ENCODE measurements around the gene SNHG17.
"Not testable (repeated sequence)": the region's sequence is repeated elsewhere in the genome, so short reads cannot be mapped to it uniquely, and the experiment has no call there.

SNHG17 gene

GRCh38 chr20:38447931-38448675 is 13.0 kb upstream of the SNHG17 start:
- H3K9me3 ChIP-seq (ENCODE audit: control insufficient read depth, low read length), result no peaks in the 10 kb centered on the region
- peaks cover 9% of the 10 kb centered on the region for H3K4me1 ChIP-seq (ENCODE audit: control insufficient read depth, insufficient read depth, low read length)
- H3K36me3 ChIP-seq (ENCODE audit: control insufficient read depth, insufficient read depth, low read length), result no peaks in the 10 kb centered on the region
- H3K4me3 ChIP-seq (ENCODE audit: insufficient read depth, low read depth, low read length), result no peak overlapping the region
- WGBS, 2 experiments, result 95 to 97% methylated on average over 9 to 10 of the region's 10 CpGs
- no peaks in the 10 kb centered on the region for H3K27me3 ChIP-seq (ENCODE audit: control insufficient read depth, insufficient read depth, low read length, poor library complexity, severe bottlenecking)
- H3K27ac ChIP-seq (ENCODE audit: insufficient read depth, low read depth, low read length, poor library complexity, severe bottlenecking), result no peak overlapping the region

DNA sequence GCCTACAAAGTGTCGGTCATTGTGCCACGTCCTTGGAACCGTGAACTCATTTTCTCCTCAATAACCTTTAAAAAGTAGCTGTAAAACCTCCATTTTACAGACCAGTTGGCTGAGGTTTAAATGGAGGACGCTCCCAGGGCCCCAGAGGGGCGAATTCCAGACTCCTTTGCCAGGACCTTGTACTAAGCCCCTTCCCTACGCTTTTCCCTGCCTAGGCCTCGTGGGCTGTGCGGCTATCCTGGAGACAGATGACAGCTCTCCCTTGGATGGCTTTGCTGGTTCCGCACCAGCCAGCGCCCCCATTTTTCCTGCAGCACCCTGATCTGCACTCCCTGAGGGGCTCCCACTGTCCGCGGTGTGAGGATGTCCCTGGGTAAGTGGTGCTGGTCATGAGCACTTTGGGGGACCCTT is 12.1 kb upstream of the SNHG17 start:
- peak overlapping the region; percentile 100 for H3K4me3 ChIP-seq (ENCODE audit: insufficient read depth, low read depth, low read length)
- H3K36me3 ChIP-seq (ENCODE audit: control insufficient read depth, insufficient read depth, low read length), result no peaks in the 10 kb centered on the region
- peaks cover 9% of the 10 kb centered on the region for H3K4me1 ChIP-seq (ENCODE audit: control insufficient read depth, insufficient read depth, low read length)
- H3K9me3 ChIP-seq (ENCODE audit: control insufficient read depth, low read length), result no peaks in the 10 kb centered on the region
- WGBS, 2 experiments, result 68 to 71% methylated on average over 12 of the region's 12 CpGs
- no peaks in the 10 kb centered on the region for H3K27me3 ChIP-seq (ENCODE audit: control insufficient read depth, insufficient read depth, low read length, poor library complexity, severe bottlenecking)
- no peak overlapping the region for H3K27ac ChIP-seq (ENCODE audit: insufficient read depth, low read depth, low read length, poor library complexity, severe bottlenecking)

DNA sequence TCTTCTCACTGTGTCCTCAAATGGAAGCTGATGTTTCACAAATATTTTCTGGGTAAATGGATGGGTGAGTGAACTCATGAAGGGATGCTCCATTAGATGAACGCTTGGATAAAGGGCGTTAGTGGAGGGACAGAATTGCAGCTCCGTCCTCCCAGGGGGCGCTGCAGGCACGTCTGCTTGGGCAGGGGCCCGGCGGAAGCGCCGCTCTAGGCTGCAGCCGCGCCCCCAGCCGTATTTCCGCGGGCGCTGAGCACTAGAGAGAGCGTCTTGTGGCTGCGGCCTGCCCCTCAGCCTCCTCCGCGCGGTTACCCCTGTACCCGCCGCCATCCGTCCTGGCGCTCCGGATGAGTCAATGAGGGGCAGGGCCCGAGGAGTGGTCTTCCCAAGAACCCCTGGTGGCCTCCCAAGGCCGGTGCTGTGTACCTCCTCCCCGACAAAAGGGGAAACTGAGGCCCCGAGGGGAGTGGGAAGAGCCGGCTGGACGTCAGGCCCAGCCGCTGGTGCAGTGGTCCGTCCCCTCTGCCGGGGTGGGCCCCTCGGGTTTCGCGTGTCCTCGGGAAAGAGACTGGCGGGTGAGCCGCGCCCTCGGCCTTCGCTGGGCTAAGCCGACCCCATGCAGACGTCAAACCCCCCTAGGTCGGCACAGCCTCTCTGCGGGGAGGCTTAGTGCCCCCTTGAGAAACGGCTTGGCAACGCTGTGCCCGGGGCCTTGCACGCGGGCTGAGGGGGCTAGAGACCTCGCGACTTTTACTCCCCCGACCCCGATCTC is 11.5 kb upstream of the SNHG17 start:
- Histone ChIP-seq H3K4me1 (ENCODE audit: control insufficient read depth, insufficient read depth, low read length) (peaks cover 14% of the 10 kb centered on the region), H3K27me3 (ENCODE audit: control insufficient read depth, insufficient read depth, low read length, poor library complexity, severe bottlenecking) (no peaks in the 10 kb centered on the region), H3K9me3 (ENCODE audit: control insufficient read depth, low read length) (no peaks in the 10 kb centered on the region), H3K4me3 (ENCODE audit: insufficient read depth, low read depth, low read length) (peak overlapping the region; percentile 100), H3K36me3 (ENCODE audit: control insufficient read depth, insufficient read depth, low read length) (no peaks in the 10 kb centered on the region), H3K27ac (ENCODE audit: insufficient read depth, low read depth, low read length, poor library complexity, severe bottlenecking) (peak overlapping the region; percentile 53)
- 4% methylated on average over 56 of the region's 56 CpGs for WGBS, 2 experiments

- Histone ChIP-seq H3K4me1 (ENCODE audit: control insufficient read depth, insufficient read depth, low read length) (peaks cover 15% of the 10 kb centered on the region), H3K27me3 (ENCODE audit: control insufficient read depth, insufficient read depth, low read length, poor library complexity, severe bottlenecking) (no peaks in the 10 kb centered on the region), H3K4me3 (ENCODE audit: insufficient read depth, low read depth, low read length) (peak overlapping the region; percentile 100), H3K9me3 (ENCODE audit: control insufficient read depth, low read length) (no peaks in the 10 kb centered on the region), H3K36me3 (ENCODE audit: control insufficient read depth, insufficient read depth, low read length) (no peaks in the 10 kb centered on the region), H3K27ac (ENCODE audit: insufficient read depth, low read depth, low read length, poor library complexity, severe bottlenecking) (no peak overlapping the region)
- 84 to 90% methylated on average over 6 of the region's 6 CpGs for WGBS, 2 experiments
Measured at GRCh38 chr20:38445901-38446425, 10.8 kb upstream of the SNHG17 start.

- H3K27me3 ChIP-seq (ENCODE audit: control insufficient read depth, insufficient read depth, low read length, poor library complexity, severe bottlenecking), result no peaks in the 10 kb centered on the region
- H3K36me3 ChIP-seq (ENCODE audit: control insufficient read depth, insufficient read depth, low read length), result no peaks in the 10 kb centered on the region
- no peak overlapping the region for H3K4me3 ChIP-seq (ENCODE audit: insufficient read depth, low read depth, low read length)
- no peak overlapping the region for H3K27ac ChIP-seq (ENCODE audit: insufficient read depth, low read depth, low read length, poor library complexity, severe bottlenecking)
- peaks cover 15% of the 10 kb centered on the region for H3K4me1 ChIP-seq (ENCODE audit: control insufficient read depth, insufficient read depth, low read length)
- H3K9me3 ChIP-seq (ENCODE audit: control insufficient read depth, low read length), result no peaks in the 10 kb centered on the region
- WGBS, 2 experiments, result 85 to 94% methylated on average over 2 to 3 of the region's 3 CpGs
Measured at GRCh38 chr20:38445381-38445796, 10.3 kb upstream of the SNHG17 start.

GRCh38 chr20:38441916-38442315 is 6.8 kb upstream of the SNHG17 start:
- Histone ChIP-seq H3K4me1 (ENCODE audit: control insufficient read depth, insufficient read depth, low read length) (peaks cover 6% of the 10 kb centered on the region), H3K27ac (ENCODE audit: insufficient read depth, low read depth, low read length, poor library complexity, severe bottlenecking) (peak overlapping the region; percentile 60)

GRCh38 chr20:38441110-38441509 is 6.0 kb upstream of the SNHG17 start:
- not testable (repeated sequence) for H3K4me1 ChIP-seq (ENCODE audit: control insufficient read depth, insufficient read depth, low read length); H3K36me3 ChIP-seq (ENCODE audit: control insufficient read depth, insufficient read depth, low read length); H3K27me3 ChIP-seq (ENCODE audit: control insufficient read depth, insufficient read depth, low read length, poor library complexity, severe bottlenecking); H3K4me3 ChIP-seq (ENCODE audit: insufficient read depth, low read depth, low read length); H3K27ac ChIP-seq (ENCODE audit: insufficient read depth, low read depth, low read length, poor library complexity, severe bottlenecking); H3K9me3 ChIP-seq (ENCODE audit: control insufficient read depth, low read length)
- WGBS, 2 experiments, result 97 to 99% methylated on average over 6 to 7 of the region's 8 CpGs

More at GRCh38 chr20:38441916-38442315, 6.8 kb upstream of the SNHG17 start:
- Histone ChIP-seq H3K9me3 (ENCODE audit: control insufficient read depth, low read length) (no peaks in the 10 kb centered on the region), H3K4me3 (ENCODE audit: insufficient read depth, low read depth, low read length) (no peak overlapping the region), H3K36me3 (ENCODE audit: control insufficient read depth, insufficient read depth, low read length) (no peaks in the 10 kb centered on the region), H3K27me3 (ENCODE audit: control insufficient read depth, insufficient read depth, low read length, poor library complexity, severe bottlenecking) (no peaks in the 10 kb centered on the region)
- WGBS, 2 experiments, result 54 to 56% methylated on average over 9 of the region's 9 CpGs

- Histone ChIP-seq H3K9me3 (ENCODE audit: control insufficient read depth, low read length) (no peaks in the 10 kb centered on the region), H3K27ac (ENCODE audit: insufficient read depth, low read depth, low read length, poor library complexity, severe bottlenecking) (no peak overlapping the region), H3K4me1 (ENCODE audit: control insufficient read depth, insufficient read depth, low read length) (peaks cover 19% of the 10 kb centered on the region), H3K27me3 (ENCODE audit: control insufficient read depth, insufficient read depth, low read length, poor library complexity, severe bottlenecking) (no peaks in the 10 kb centered on the region), H3K4me3 (ENCODE audit: insufficient read depth, low read depth, low read length) (no peak overlapping the region), H3K36me3 (ENCODE audit: control insufficient read depth, insufficient read depth, low read length) (peaks cover 9% of the 10 kb centered on the region)
- 89 to 90% methylated on average over 6 of the region's 6 CpGs for WGBS, 2 experiments
Measured at GRCh38 chr20:38437796-38438195, 2.7 kb upstream of the SNHG17 start.

- Histone ChIP-seq H3K27me3 (ENCODE audit: control insufficient read depth, insufficient read depth, low read length, poor library complexity, severe bottlenecking) (no peaks in the 10 kb centered on the region), H3K9me3 (ENCODE audit: control insufficient read depth, low read length) (no peaks in the 10 kb centered on the region), H3K4me3 (ENCODE audit: insufficient read depth, low read depth, low read length) (no peak overlapping the region), H3K36me3 (ENCODE audit: control insufficient read depth, insufficient read depth, low read length) (peaks cover 30% of the 10 kb centered on the region), H3K27ac (ENCODE audit: insufficient read depth, low read depth, low read length, poor library complexity, severe bottlenecking) (no peak overlapping the region), H3K4me1 (ENCODE audit: control insufficient read depth, insufficient read depth, low read length) (peaks cover 20% of the 10 kb centered on the region)
- WGBS, 2 experiments, result 70 to 72% methylated on average over 6 of the region's 6 CpGs
Measured at GRCh38 chr20:38435555-38435939, 419 bp upstream of the SNHG17 start.

DNA sequence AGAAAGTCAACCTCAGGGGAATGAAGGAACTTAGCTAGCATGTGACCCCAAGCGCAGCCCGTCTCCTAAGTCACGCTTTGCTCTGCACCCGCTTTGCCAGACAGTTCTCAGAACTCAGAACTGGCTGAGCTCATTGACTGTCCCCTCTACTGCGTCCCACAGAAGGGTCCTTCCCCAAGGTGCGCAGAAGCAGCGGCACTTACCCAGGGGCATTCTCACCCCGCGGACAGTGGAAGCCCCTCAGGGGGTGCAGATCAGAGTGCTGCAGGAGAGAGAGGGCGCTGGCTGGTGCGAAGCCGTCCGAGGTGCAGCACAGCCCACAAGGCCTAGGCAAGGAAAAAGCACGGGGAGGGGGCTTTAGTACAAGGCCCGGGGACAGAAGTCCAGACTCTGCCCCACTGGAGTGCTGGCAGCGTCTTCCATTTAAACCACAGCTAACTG is 807 bp downstream of the SNHG17 start:
- WGBS, 2 experiments, result 3 to 5% methylated on average over 16 of the region's 16 CpGs
- peaks cover 36% of the 10 kb centered on the region for H3K36me3 ChIP-seq (ENCODE audit: control insufficient read depth, insufficient read depth, low read length)
- H3K4me1 ChIP-seq (ENCODE audit: control insufficient read depth, insufficient read depth, low read length), result peaks cover 20% of the 10 kb centered on the region
- H3K27ac ChIP-seq (ENCODE audit: insufficient read depth, low read depth, low read length, poor library complexity, severe bottlenecking), result peak overlapping the region; percentile 92
- H3K9me3 ChIP-seq (ENCODE audit: control insufficient read depth, low read length), result no peaks in the 10 kb centered on the region
- no peaks in the 10 kb centered on the region for H3K27me3 ChIP-seq (ENCODE audit: control insufficient read depth, insufficient read depth, low read length, poor library complexity, severe bottlenecking)
- H3K4me3 ChIP-seq (ENCODE audit: insufficient read depth, low read depth, low read length), result peak overlapping the region; percentile 97

Data from ectodermal cell (in vitro differentiated cells).